ENCODE data around the gene ORC6.

- TF ChIP-seq POLR2AphosphoS5 (IDR thresholded peaks at IDR 0.05; ENCODE audit: low read depth, low read length) (no peak), POLR2A (IDR thresholded peaks at IDR 0.05; ENCODE audit: low read depth, low read length) (no peak), TAF1 (IDR thresholded peaks at IDR 0.05; ENCODE audit: borderline replicate concordance, low read depth, low read length) (no peak)
These were observed 12.6 kb downstream of the ORC6 start for GRCh38 chr16:46702030-46702429.
